GM21786 (cell line): ENCODE data around the gene MUC13.

Experiments
- ATAC-seq: cut with Tn5 transposase; IDR thresholded peaks from one replicate; pipeline ENCODE4 v1.9.1; 2021; ENCODE audit not compliant: unreplicated experiment

MUC13 gene

DNA sequence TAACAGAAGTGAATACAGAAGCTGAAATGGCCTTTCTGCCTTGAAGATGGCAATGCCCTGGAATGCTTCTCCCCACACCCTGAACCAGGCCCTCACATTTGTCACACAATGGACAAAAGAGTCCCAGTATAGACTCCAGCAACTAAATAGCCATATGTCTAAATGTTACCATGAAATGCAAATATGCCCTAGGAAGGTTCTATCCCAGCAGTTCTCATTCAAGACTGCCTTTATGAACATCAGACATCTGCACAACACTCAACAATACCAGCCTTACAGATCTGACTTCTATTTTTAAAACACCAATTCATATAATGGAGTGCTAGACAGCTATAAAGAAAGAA is 55.2 kb downstream of the MUC13 start:
- no peak for ATAC-seq

DNA sequence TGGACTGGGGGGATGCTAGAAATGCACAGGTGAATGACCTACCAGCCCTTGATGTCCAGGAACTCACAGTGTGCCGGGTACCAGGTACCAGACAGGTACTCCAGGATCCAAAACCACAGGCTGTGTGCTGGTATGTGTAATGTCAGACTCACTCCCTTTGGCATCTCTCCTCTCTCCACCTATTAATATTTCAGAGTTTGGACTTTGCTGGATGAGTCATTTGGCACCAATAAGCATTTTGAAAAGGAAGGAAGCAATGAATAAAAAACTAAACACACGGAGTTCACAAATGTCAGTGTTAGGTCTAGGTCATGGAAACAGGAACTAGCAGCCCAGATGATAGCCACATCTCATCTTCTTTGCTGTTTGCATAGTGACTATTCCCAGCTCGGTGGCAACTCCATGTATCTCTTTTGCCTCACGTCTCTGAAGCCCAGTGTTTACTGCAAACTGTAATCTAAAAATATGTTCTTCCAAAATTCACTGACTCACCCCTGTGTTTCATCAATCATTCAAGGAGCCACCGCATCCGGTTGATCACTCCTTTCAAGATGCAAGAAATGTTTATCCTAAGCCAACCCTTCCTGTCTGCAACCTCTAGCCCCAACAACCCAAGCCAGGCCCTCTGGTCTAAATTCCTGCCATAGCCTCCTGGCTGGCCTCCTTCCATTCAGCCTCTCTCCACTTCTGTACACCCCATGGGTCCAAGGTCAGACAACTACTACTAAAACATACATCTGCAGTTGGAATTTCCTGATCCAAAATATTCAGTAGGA is 55.8 kb downstream of the MUC13 start:
- no peak for ATAC-seq

DNA sequence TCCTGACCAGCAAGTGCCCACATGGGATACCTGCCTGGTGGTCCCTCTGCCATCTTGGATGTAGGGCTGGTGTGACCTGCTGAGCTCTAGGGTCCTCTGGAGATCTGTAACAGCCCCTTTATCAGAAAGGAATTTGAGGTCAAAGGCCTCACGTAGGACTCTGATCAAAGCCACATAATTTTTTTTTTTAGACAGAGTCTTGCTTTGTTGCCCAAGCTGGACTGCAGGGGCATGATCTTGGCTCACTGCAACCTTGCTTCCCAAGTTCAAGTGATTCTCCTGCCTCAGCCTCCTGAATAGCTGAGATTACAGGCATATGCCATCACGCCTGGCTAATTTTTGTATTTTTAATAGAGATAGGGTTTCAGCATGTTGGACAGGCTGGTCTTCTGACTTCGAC is 56.9 kb downstream of the MUC13 start:
- no peak for ATAC-seq

DNA sequence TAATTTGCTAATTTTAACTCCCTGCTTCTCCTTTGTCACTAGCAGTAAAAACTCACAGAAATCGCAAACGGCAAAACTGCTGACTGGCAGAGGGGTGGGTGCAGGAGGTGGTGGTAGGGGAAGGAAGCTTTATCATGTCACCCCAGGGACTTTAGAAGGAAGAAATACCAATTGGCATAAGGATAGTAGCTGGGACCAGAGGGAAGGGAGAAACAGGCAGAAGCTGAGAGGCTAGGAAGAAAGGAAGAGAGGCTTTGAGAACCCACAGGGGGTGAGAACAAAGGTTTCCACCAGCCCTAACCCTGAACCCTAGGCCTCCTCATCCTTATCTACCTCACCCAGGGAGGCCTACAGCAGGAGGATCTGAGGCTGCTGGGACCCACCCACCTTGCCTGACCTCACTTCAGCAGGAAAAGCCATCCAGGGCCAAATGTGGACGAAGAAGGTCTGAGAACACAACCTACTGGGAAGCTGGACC is 58.1 kb downstream of the MUC13 start:
- no peak for ATAC-seq

DNA sequence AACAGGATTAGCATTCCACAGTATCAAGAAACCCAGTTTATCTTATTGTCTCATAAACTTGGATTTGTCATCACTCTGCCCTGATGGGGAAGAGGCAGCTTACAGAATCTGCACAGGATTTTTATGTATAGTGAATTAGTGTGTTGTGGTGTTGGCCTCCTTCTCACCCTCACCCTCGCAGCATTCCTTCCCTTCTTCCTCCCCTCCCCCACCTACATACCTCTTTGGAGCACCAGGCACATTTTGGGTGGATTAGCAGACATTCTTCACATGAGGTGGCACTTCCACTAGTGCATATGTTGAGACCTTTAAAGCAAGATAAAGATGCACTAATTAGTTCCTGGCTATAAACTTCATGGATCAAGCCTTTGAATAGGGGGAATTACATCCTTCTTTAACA is 61.3 kb downstream of the MUC13 start:
- no peak for ATAC-seq

DNA sequence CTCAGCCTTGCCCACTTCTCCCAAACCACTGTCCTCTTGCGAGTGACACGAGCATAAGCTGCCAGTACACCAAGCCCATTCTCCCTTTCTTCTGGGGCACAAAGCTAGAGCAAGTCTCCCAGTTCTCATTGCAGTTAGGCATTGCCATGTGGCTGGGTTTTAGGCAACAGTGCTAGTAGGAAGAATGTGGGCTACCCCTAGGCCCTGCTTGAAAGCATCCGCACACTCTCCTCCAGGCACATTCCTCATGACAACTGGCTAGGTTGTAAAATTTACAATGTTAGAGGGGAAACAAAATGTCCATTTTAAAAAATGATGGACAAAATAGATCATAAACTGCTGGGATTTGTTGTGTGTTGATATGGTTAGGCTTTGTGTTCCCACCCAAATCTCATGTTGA is 67.0 kb downstream of the MUC13 start:
- no peak for ATAC-seq

DNA sequence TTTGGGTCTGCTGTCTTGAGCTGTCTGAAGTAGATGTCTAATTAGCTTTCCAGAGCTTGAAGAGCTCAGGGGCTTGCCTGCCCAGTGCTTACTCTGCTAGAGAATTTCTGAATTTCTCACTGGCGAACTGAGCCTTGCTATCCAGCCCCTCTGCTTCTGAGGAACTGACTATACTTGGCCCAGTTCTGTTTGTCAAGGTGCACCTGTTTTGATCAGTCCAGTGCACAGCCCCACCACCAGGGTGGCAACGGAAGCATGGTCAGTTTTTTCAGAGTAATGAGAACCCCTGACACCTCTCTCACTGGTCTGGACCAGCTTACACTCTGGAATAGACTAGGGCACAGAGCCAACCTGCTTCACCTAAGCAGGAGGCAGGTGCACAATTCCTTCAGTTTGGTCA is 72.5 kb downstream of the MUC13 start:
- ATAC-seq, result no peak

DNA sequence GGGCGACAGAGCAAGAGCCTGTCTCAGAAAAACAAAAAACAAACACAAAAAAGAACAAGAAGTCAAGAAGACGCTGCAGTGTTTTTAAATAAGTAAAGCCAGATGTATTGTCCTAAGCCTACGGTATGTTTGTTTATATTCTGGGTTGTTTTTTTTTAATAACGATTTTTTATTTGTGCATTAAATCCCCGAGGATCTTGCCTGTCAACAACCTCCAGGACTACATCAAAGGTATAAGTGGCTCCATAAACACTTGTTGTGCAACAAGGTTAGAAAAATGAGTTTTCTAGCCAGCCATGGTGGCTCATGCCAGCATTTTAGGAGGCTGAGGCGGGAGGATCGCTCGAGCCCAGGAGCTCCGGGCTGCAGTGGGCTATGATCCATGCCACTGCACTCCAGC is 73.5 kb downstream of the MUC13 start:
- ATAC-seq, result no peak

DNA sequence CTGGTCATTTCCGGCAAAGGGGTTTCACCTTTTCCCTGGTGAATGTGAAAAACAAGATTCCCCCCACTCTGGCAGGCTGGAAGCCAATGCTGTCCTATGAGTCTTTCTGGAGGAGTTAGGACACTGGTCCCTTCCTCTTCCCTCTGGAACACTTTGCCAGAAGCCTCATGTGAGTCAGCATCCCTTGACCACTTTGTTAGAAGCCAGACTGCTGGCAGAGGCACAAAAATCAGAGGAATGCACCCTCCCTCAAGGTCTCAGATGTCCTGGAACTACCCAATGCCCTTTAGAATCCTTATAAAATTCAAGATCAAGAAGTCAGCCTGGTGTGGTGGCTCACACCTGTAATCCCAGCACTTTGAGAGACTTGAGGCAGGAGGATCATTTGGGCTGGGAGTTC is 74.0 kb downstream of the MUC13 start:
- ATAC-seq, result no peak

DNA sequence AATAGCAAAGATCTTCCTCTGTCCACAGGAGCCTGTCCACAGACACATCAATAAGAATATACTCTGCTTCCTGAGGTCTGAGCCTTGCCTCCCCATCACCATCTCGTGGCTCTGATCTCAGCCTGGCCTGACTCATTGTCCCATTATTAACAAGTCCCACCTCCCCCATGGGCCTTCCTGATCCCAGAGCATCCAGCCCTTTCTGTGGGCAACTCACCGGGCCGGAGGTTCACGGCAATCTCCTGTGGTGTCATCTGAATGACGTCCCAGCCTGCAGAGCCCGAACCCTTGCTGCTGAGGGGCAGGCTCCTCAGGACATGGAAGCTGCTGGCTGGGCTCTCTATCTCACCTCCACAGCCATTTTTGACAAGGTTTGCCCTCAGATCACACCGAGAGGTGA is 75.5 kb downstream of the MUC13 start:
- no peak for ATAC-seq

DNA sequence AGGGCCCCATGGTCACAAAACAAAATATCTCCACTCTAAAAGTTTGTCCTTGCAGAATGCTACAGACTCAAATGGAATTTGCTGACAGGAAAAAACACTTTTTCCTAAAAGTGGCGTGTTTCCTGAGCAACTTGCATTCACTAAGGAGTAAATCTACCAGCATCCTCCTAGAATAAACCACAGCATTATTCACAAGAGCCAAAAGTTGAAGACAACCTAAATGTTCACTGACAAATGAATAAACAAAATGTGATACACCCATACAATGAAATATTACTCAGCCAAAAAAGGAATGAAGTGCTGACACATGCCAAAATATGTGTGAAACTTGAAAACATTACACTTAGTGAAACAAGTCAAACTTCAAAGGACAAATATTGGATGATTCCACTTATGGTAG is 76.3 kb downstream of the MUC13 start:
- no peak for ATAC-seq

DNA sequence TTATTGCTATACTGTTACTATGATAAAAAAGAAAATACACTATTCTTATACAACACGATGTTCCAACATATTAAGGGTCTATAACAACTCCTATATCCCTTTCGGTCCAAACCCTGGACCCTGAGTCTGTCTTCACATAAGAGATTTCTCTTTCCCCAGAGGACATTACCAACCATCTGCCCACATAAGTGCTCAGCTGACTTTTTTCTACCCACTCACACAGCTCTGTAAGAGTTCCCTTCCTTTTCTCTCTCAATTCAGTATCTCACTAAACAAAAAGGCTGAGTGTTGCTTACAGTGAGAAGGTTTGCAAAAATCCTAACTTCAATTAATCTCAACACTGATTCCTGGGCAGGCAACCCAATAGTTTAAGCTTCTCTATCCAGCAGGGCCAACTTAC is 77.9 kb downstream of the MUC13 start:
- no peak for ATAC-seq
